Erythroblast (primary cell): Measurements from ENCODE around the gene ZNF440.
"Not testable (repeated sequence)": the region's sequence is repeated elsewhere in the genome, so short reads cannot be mapped to it uniquely, and the experiment has no call there.

ENCODE experiments used
- DNase-seq, 2 experiments: peaks; one replicate each; lab custom pipeline; 2025; lab: John Stamatoyannopoulos, UW
- GATA1 ChIP-seq: IDR thresholded peaks from 2 replicates; pipeline ENCODE4 v1.6.1; 2011; ENCODE audit warnings: low read depth, mild to moderate bottlenecking, control low read depth, low read length, moderate library complexity
- POLR2A ChIP-seq: IDR thresholded peaks from 2 replicates; pipeline ENCODE4 v1.6.1; 2011; ENCODE audit warnings: mild to moderate bottlenecking, low read length

The ZNF440 gene

GRCh38 chr19:11798391-11799330, 15.4 kb upstream of the ZNF440 start, which contains the start of gene ZNF491:
ZNF491 (plus strand) TSS chr19:11798523; CDS start chr19:11805954, 7,431 bp downstream.
- TF ChIP-seq GATA1, result no peak
- peak; percentile 36 for TF ChIP-seq POLR2A
- peak; percentile 85 to 89 for DNase-seq

GRCh38 chr19:11806354-11807098, 7.5 kb upstream of the ZNF440 start:
- no peak for TF ChIP-seq GATA1
- DNase-seq, result peak; percentile 14 to 16

GRCh38 chr19:11807099-11807380, 7.0 kb upstream of the ZNF440 start:
- TF ChIP-seq POLR2A (no peak), GATA1 (no peak)
- no peak for DNase-seq

GRCh38 chr19:11813703-11814028, 407 bp upstream of the ZNF440 start:
- DNase-seq, result no peak
- TF ChIP-seq POLR2A (no peak), GATA1 (no peak)

DNA sequence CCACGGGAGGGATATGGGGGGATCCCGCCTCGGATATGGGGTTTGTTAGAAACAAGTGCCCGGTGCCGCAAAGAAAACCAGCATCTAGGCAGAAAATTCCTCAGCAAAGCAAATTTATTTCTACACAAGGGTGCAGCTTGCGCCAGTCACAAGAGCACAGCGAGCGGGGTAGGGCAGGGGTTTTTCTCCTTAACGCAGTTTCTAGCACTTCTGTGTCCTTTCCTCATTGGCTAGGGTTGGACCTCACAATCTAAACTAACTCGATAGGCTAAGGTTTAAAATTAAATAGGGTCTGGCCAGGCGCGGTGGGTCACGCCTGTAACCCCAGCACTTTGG, 595 bp downstream of the ZNF440 start:
- TF ChIP-seq GATA1, result no peak
- TF ChIP-seq POLR2A, result no peak
- DNase-seq, result peak; percentile 62 to 63

GRCh38 chr19:11821474-11822109, 7.5 kb downstream of the ZNF440 start:
- peak in 1 of 2 experiments; percentile 30 for DNase-seq
- TF ChIP-seq GATA1, result no peak
- no peak for TF ChIP-seq POLR2A

DNA sequence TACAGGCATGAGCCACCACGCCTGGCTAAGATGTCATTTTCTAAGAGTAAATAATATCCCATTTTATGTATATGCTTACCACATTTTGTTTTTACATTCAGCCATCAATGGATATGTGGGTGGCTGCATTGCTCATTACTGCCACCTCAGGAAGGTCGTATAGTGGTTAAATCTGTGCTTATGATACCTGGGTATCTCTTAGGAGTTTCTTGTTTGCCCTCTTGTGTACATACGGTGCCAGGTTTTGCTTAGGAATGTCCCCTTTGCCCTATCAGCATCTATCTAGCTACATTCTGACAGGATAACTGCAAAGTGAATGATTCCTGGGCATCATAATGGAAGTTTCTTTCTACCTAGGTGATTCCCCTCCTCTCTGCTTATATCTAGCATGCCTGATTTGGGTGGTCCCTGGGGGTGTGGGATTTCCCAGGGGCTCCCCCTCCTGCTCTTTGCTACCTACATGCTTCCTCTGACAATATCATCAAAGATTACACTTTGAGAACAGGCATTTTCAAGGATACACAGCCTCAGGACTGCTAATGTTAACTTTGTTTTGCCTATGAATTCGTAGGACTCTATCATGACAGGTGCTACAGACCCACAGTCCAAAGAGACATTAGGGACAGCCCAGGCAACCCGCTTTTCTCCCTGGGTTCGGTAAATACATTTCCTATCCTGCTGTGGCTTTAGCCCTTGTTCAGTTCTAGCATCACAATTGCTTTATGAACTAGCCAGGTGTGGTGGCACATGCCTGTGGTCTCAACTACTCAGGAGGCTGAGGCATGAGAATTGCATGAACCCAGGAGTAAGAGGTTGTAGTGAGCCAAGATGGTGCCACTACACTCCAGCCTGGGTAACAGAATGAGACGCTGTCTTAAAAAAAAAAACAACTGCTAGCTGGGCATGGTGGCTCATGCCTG, 15.1 kb downstream of the ZNF440 start:
- not testable (repeated sequence) for DNase-seq

- TF ChIP-seq GATA1 (no peak), POLR2A (no peak)
- peak in 1 of 2 experiments; percentile 46 for DNase-seq
Measured at GRCh38 chr19:11832253-11832912, 18.3 kb downstream of the ZNF440 start.

- DNase-seq, result peak in 1 of 2 experiments; percentile 31
- TF ChIP-seq GATA1 (no peak), POLR2A (no peak)
Measured at GRCh38 chr19:11833541-11833940, 19.5 kb downstream of the ZNF440 start.

GRCh38 chr19:11835626-11836066, 21.6 kb downstream of the ZNF440 start:
- DNase-seq, result peak; percentile 57 to 85

DNA sequence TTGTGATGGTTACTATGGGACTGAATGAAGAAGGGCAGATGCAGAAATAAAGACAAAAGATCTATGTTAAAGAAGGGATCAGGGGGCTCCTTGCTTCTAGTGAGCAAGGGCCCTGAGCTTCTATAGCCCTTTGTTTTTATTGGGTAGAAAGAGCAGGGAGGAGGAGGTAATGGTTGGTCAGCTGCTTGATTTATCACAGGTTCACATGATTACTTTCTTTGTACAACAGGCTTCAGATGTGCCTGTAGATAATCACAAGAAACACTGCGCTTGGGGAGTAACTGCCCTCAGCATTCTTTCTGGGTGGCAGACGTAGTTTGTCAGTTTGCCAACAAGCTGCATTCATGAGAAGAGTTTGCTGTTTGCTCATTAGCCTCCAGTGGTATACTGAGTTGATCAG, 29.6 kb downstream of the ZNF440 start:
- no peak for TF ChIP-seq GATA1
- no peak for TF ChIP-seq POLR2A
- DNase-seq, result peak; percentile 47 to 86

DNA sequence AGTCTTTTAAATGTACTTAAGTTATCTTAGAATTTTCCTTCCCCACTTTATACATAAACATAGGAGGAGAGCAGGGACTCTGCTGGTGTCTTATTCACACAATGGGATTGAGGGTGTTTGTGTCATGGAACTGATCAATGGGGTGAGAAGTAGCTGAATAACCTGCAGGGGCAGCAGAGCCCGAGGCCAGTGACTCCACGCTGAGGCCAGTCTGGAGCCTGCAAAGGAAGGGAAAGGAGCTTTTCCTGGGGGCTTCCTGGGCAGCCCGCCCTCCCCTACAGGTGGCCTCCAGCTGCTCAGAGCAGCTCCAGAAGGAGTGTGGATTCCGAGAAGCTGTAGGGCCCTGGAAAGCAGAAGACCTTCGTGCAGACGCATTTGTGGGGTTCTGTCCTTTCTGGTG, 33.5 kb downstream of the ZNF440 start:
- DNase-seq, result not testable (repeated sequence)

GRCh38 chr19:11848200-11848593, 34.1 kb downstream of the ZNF440 start:
- no peak for DNase-seq
- TF ChIP-seq GATA1, result no peak
- no peak for TF ChIP-seq POLR2A
